HepG2 (cell line): ENCODE measurements around the gene JUND. TPM values are rescaled to one million over a fixed set of nuclear protein-coding genes. Genes with fewer than 3 reads are reported as not detected.

ENCODE experiments used
- ATAC-seq: fragments of 200-7000 bp; cut with Tn5 transposase; 3 replicates; pipeline ENCODE4 v1.9.1; 2020; ENCODE audit warnings: mild to moderate bottlenecking, moderate library complexity
- BruUV-seq: library from RNA; stranded (reverse); fragments of 400-500 nt; replicated peaks from 2 replicates; lab custom pipeline; 2021; lab: Mats Ljungman, UMichigan
- CTCF ChIA-PET: fragments of 300-600 bp; formaldehyde crosslinking; extraction: SDS; loops from one replicate; lab custom pipeline; 2021; ENCODE audit warnings: low total read pairs, inconsistent platforms, low intra/inter-chr PET ratio; lab: Yijun Ruan, JAX
- POLR2A ChIA-PET: fragments of 350-600 bp; sonication (Branson Sonifier 250); formaldehyde crosslinking; loops from one replicate; lab custom pipeline; 2020; ENCODE audit warnings: antibody characterized with exemption, inconsistent platforms; lab: Yijun Ruan, JAX
- DNase-seq: peaks from one replicate; pipeline ENCODE4 v3.0.0-alpha.2; 2015; ENCODE audit warnings: low spot score
- FAIRE-seq: peaks from 3 replicates; lab custom pipeline; 2011; peaks lifted over from hg19 to GRCh38; lab: Jason Lieb, UNC
- H2AFZ ChIP-seq: one replicate; pipeline ENCODE4 v1.6.1; 2011; ENCODE audit warnings: low read length, inconsistent platforms
- H3K27ac ChIP-seq: fragments of 300-600 bp; 3 replicates; pipeline ENCODE4 v1.8.0; 2011; ENCODE audit warnings: mixed run types, mild to moderate bottlenecking, mixed read lengths, low read length, inconsistent platforms; ENCODE audit not compliant: insufficient read depth; ENCODE audit errors: extremely low read length
- H3K27me3 ChIP-seq, 2 experiments: fragments of 200-600 bp in 1 of 2; 2 replicates in 1 of 2; 3 replicates in 1 of 2; pipeline versions ENCODE4 v1.6.0 to v1.8.0; 2011; ENCODE audit warnings: low read length in 2 of 2, mild to moderate bottlenecking in 2 of 2, moderate library complexity in 2 of 2, inconsistent platforms in 1 of 2; ENCODE audit not compliant: insufficient read depth in 2 of 2, control insufficient read depth in 1 of 2
- H3K36me3 ChIP-seq, 2 experiments: fragments of 200-600 bp in 1 of 2; replicated peaks in 1 of 2; 2 replicates in 1 of 2; 3 replicates in 1 of 2; pipeline versions ENCODE4 v1.5.1 to v1.8.0; 2011; ENCODE audit warnings: low read length in 2 of 2, inconsistent platforms in 1 of 2; ENCODE audit not compliant: insufficient read depth in 2 of 2, control insufficient read depth in 1 of 2
- H3K4me1 ChIP-seq: 2 replicates; pipeline ENCODE4 v1.5.1; 2012; ENCODE audit warnings: low read length, inconsistent platforms; ENCODE audit not compliant: insufficient read depth
- H3K4me2 ChIP-seq: 2 replicates; pipeline ENCODE4 v1.6.0; 2011; ENCODE audit warnings: low read depth, low read length, inconsistent platforms
- H3K4me3 ChIP-seq, 3 experiments: fragments of 200-600 bp in 1 of 3; sonication (generic), shearing (Covaris generic) in 1 of 3; replicated peaks in 1 of 3; 2 replicates each; pipeline ENCODE4 v1.5.1; 2011 to 2016; ENCODE audit warnings: low read length in 3 of 3, inconsistent platforms in 2 of 3, low read depth in 2 of 3, mild to moderate bottlenecking in 2 of 3, control low read depth in 1 of 3, mixed read lengths in 1 of 3; ENCODE audit not compliant: insufficient read depth in 1 of 3
- H3K79me2 ChIP-seq: one replicate; pipeline ENCODE4 v1.6.1; 2011; ENCODE audit warnings: low read length, inconsistent platforms; ENCODE audit not compliant: insufficient read depth
- H3K9ac ChIP-seq: 2 replicates; pipeline ENCODE4 v1.6.0; 2011; ENCODE audit warnings: mild to moderate bottlenecking, low read depth, low read length, inconsistent platforms; ENCODE audit not compliant: insufficient read depth
- H3K9me3 ChIP-seq: 2 replicates; pipeline ENCODE4 v1.5.1; 2012; ENCODE audit warnings: mild to moderate bottlenecking, low read length
- H4K20me1 ChIP-seq: 2 replicates; pipeline ENCODE4 v1.6.0; 2011; ENCODE audit warnings: inconsistent platforms, mild to moderate bottlenecking, low read length, moderate library complexity; ENCODE audit not compliant: insufficient read depth
- CHCHD3 ChIP-seq: sonication (generic); formaldehyde crosslinking; IDR thresholded peaks from 2 replicates; pipeline ENCODE4 v1.8.0; 2022; ENCODE audit warnings: mild to moderate bottlenecking, missing genetic modification reagents, moderate library complexity
- FOSL2 ChIP-seq: sonication (generic); formaldehyde crosslinking; IDR thresholded peaks from 2 replicates; pipeline ENCODE4 v1.4.0; 2020; ENCODE audit warnings: missing genetic modification reagents
- GZF1 ChIP-seq: sonication (generic); formaldehyde crosslinking; IDR thresholded peaks from 2 replicates; pipeline ENCODE4 v1.5.1; 2020; ENCODE audit warnings: mild to moderate bottlenecking, missing genetic modification reagents
- PAXIP1 ChIP-seq: sonication (generic); formaldehyde crosslinking; conservative IDR thresholded peaks from 2 replicates; pipeline ENCODE4 v1.4.0; 2020; ENCODE audit warnings: mild to moderate bottlenecking, missing genetic modification reagents, moderate library complexity
- RARA ChIP-seq: IDR thresholded peaks from 2 replicates; pipeline ENCODE4 v1.6.1; 2016; ENCODE audit warnings: missing genetic modification reagents, missing compliant biosample characterization
- RCOR2 ChIP-seq: IDR thresholded peaks from 2 replicates; pipeline ENCODE4 v1.6.1; 2016; ENCODE audit warnings: missing biosample characterization, missing genetic modification reagents
- SP5 ChIP-seq: IDR thresholded peaks from 2 replicates; pipeline ENCODE4 v1.6.1; 2016; ENCODE audit warnings: low read depth, borderline replicate concordance
- SSRP1 ChIP-seq: IDR thresholded peaks from 2 replicates; pipeline ENCODE4 v1.6.1; 2016; ENCODE audit warnings: control low read depth
- ZFP90 ChIP-seq: sonication (generic); formaldehyde crosslinking; IDR thresholded peaks from 2 replicates; pipeline ENCODE4 v1.8.0; 2022; ENCODE audit warnings: missing genetic modification reagents, mild to moderate bottlenecking, inconsistent platforms, borderline replicate concordance
- ZFX ChIP-seq: sonication (generic); formaldehyde crosslinking; IDR thresholded peaks from 2 replicates; pipeline ENCODE4 v1.4.0; 2020; ENCODE audit warnings: mild to moderate bottlenecking, low read depth, missing genetic modification reagents, moderate library complexity
- ZNF772 ChIP-seq: sonication (generic); formaldehyde crosslinking; IDR thresholded peaks from 2 replicates; pipeline ENCODE4 v1.5.0; 2020; ENCODE audit warnings: mild to moderate bottlenecking, missing genetic modification reagents
- ZNF788 ChIP-seq: sonication (generic); formaldehyde crosslinking; IDR thresholded peaks from 2 replicates; pipeline ENCODE4 v1.5.0; 2020; ENCODE audit warnings: mild to moderate bottlenecking, missing genetic modification reagents, borderline replicate concordance
- WGBS: methylation state at CpG from one replicate; pipeline ENCODE4 v1.1.6; 2017; ENCODE audit warnings: low lambda C conversion rate; 5-methylcytosine and 5-hydroxymethylcytosine counted together
- in situ Hi-C: cut with HindIII; loops from 2 replicates; pipeline ENCODE4 v1.10.0; 2017; ENCODE audit warnings: low pct_unique_long_range_greater_than_20kb; ENCODE audit not compliant: extremely low pct_ligation_motif_present
- intact Hi-C: fragments of 100-400 bp; cut with micrococcal nuclease; formaldehyde crosslinking; loops from one replicate; pipeline ENCODE4 v1.10.0; 2022; ENCODE audit not compliant: unreplicated experiment
- polyA plus RNA-seq, 8 experiments: library from polyadenylated mRNA; depleted of rRNA in 3 of 8; stranded (reverse) in 7 of 8; unstranded in 1 of 8; fragments of >200 nt; fragmentation: Illumina TruSeq in 4 of 8; extraction: Trizol in 4 of 8; gene quantifications; 2 replicates each; pipeline versions ENCODE4 v1.2.1 to v1.2.3, GENCODE V29; 2011 to 2016; ENCODE audit warnings: low read depth in 4 of 8, missing spikeins in 1 of 8, mixed read lengths in 1 of 8; ENCODE audit not compliant: insufficient read depth in 1 of 8
- total RNA-seq, 5 experiments: library from RNA; depleted of rRNA; stranded (reverse); fragments of >200 nt; fragmentation: Illumina TruSeq; extraction: Trizol; gene quantifications; 2 replicates each; pipeline ENCODE4 v1.2.3, GENCODE V29; 2016; ENCODE audit warnings: low read depth in 1 of 5
- TF ChIP-seq, protein P1 (sequence below): sonication (generic); formaldehyde crosslinking; IDR thresholded peaks from 2 replicates; pipeline ENCODE4 v1.4.0; 2020; ENCODE audit warnings: missing genetic modification reagents, borderline replicate concordance

Gene JUND
- total and polyA plus RNA-seq, 2 of the 13 experiments (the other 11 are each of a cell fraction or from before 2014, with no cell fraction given) = 41.2 to 59.8 TPM

DNA sequence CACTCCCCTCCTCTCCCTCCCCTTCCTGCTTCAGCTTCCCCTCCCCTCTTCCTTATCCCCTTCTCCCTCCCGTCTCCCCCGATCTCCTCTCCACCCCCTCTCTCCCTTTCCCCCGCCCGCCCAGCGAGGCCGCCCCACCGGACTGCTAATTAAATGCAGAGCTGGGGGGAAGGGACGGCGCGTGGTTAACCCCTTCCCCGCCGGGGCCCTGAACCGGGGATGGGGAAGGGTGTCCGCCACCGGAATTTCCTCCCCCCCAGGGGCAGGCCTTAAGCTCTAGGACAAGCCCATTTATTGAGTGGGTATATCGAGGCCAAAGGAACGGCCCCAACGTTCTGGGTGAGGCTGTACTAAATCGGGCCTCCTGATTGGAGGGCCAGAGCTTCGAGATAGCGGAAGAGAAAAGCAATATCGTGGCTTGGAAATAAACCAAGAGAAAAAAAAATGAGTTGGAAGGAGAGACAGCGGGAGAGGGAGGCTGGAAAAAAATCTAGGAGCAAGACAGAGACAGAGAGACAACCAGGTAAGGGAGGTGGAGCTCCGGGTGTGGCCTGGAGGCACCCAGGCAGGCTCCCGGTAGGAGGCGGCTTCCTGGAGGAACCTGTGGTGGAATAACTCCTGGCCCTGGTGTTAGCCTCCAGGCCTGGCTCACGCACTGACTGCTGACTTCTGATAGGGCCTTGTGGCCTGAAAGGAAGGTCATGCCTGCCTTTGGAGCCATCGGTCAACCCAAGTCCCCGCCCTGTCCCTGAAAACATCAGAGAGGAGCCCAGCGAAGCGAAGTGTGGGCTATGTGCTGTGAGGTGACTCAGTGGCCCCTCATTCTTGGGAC, 11.6 kb upstream of the JUND start:
- no peaks in the 10 kb centered on the region for H3K79me2 ChIP-seq
- H3K27ac ChIP-seq = peak overlapping the region; percentile 40
- peak; percentile 84 for FAIRE-seq
- BruUV-seq = no TSS peak
- H3K9me3 ChIP-seq = no peaks in the 10 kb centered on the region
- ATAC-seq = peak; percentile 80
- no peaks in the 10 kb centered on the region for H4K20me1 ChIP-seq
- H3K4me1 ChIP-seq = peaks cover 73% of the 10 kb centered on the region
- H3K27me3 ChIP-seq = no peaks in the 10 kb centered on the region
- 2% methylated on average over 30 of the region's 31 CpGs for WGBS
- H3K36me3 ChIP-seq = no peaks in the 10 kb centered on the region
- H2AFZ ChIP-seq = no peak overlapping the region
- intact Hi-C loops (no loop called here), in situ Hi-C loops (no loop called here)
- peak overlapping the region; percentile 59 to 79 (median 63) for H3K4me3 ChIP-seq
- POLR2A ChIA-PET = interaction anchor here (0.6 to 3.1 kb wide), 9 partner anchors 10 to 278 kb away, joined by 3 to 51 read pairs (median 7); partner anchors contain the start of genes IQCN, JUND, LSM4 and UBA52
- peak overlapping the region; percentile 97 for H3K4me2 ChIP-seq
- DNase-seq = peak; percentile 75
- H3K9ac ChIP-seq = peak overlapping the region; percentile 78
- CTCF ChIA-PET = no interaction called here
- TF ChIP-seq ZNF788 (CRISPR knock-in tag) (peak; percentile 50; the same call in 1 of the 2 replicates), ZFX (CRISPR knock-in tag) (peak; percentile 62), ZFP90 (CRISPR knock-in tag) (0 out of 2 replicates have a peak, but pooled peaks have one; percentile 18), SP5 (CRISPR knock-in tag) (0 out of 2 replicates have a peak, but pooled peaks have one; percentile 27), CHCHD3 (CRISPR knock-in tag) (no peak), SSRP1 (CRISPR knock-in tag) (peak; percentile 29; the same call in 1 of the 2 replicates), RARA (CRISPR knock-in tag) (no peak; the same call in 1 of the 2 replicates), PAXIP1 (peak; percentile 47), RCOR2 (CRISPR knock-in tag) (no peak), FOSL2 (CRISPR knock-in tag) (0 out of 2 replicates have a peak, but pooled peaks have one; percentile 15), GZF1 (CRISPR knock-in tag) (0 out of 2 replicates have a peak, but pooled peaks have one; percentile 33), ZNF772 (CRISPR knock-in tag) (0 out of 2 replicates have a peak, but pooled peaks have one; percentile 39)
- TF ChIP-seq, protein P1, sequence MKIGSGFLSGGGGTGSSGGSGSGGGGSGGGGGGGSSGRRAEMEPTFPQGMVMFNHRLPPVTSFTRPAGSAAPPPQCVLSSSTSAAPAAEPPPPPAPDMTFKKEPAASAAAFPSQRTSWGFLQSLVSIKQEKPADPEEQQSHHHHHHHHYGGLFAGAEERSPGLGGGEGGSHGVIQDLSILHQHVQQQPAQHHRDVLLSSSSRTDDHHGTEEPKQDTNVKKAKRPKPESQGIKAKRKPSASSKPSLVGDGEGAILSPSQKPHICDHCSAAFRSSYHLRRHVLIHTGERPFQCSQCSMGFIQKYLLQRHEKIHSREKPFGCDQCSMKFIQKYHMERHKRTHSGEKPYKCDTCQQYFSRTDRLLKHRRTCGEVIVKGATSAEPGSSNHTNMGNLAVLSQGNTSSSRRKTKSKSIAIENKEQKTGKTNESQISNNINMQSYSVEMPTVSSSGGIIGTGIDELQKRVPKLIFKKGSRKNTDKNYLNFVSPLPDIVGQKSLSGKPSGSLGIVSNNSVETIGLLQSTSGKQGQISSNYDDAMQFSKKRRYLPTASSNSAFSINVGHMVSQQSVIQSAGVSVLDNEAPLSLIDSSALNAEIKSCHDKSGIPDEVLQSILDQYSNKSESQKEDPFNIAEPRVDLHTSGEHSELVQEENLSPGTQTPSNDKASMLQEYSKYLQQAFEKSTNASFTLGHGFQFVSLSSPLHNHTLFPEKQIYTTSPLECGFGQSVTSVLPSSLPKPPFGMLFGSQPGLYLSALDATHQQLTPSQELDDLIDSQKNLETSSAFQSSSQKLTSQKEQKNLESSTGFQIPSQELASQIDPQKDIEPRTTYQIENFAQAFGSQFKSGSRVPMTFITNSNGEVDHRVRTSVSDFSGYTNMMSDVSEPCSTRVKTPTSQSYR = peak; percentile 72
